ENCODE data around the gene VCX2. TPM values are rescaled to one million over a fixed set of nuclear protein-coding genes. Genes with fewer than 3 reads are reported as not detected.

VCX2 gene
- total and polyA plus RNA-seq, 2 of the 4 experiments (the other 2 are of a cell fraction), result not detected

- Histone ChIP-seq H3K23ac (ENCODE audit: low read depth, low read length) (no peak overlapping the region), H4K91ac (ENCODE audit: insufficient read depth, low read depth, low read length) (no peak overlapping the region), H3K9me3 (ENCODE audit: control insufficient read depth, insufficient read depth, low read length) (peaks cover 8% of the 10 kb centered on the region), H3K4me1 (ENCODE audit: control insufficient read depth, insufficient read depth, low read length) (no peaks in the 10 kb centered on the region), H3K36me3 (ENCODE audit: control insufficient read depth, insufficient read depth, low read length) (no peaks in the 10 kb centered on the region), H3K4ac (ENCODE audit: low read depth, low read length) (no peak overlapping the region), H4K8ac (ENCODE audit: low read depth in 2 of 2, low read length in 2 of 2) (no peak overlapping the region), H3K9me1 (ENCODE audit: insufficient read depth, low read length) (no peaks in the 10 kb centered on the region), H3K4me2 (ENCODE audit: low read depth, low read length) (no peak overlapping the region), H3K9ac (ENCODE audit: low read depth, low read length) (no peak overlapping the region), H3K4me3 (ENCODE audit: insufficient read depth, low read depth, low read length) (no peak overlapping the region), H4K5ac (ENCODE audit: low read depth, low read length) (no peak overlapping the region), H4K20me1 (ENCODE audit: insufficient read depth, low read length) (no peaks in the 10 kb centered on the region), H2AFZ (replicated peaks; ENCODE audit: low read length, poor library complexity) (no peak overlapping the region), H3K79me1 (ENCODE audit: low read depth in 1 of 2, low read length in 2 of 2) (no peaks in the 10 kb centered on the region), H3K14ac (replicated peaks; ENCODE audit: low read depth, low read length) (no peak overlapping the region), H3K27me3 (ENCODE audit: control insufficient read depth, insufficient read depth, low read length) (no peaks in the 10 kb centered on the region), H2BK20ac (ENCODE audit: low read depth, low read length) (no peak overlapping the region), H2BK5ac (ENCODE audit: low read depth, low read length, poor library complexity, severe bottlenecking) (no peak overlapping the region), H3K56ac (ENCODE audit: extremely low read depth, insufficient read depth, low read length) (no peak overlapping the region), H2BK15ac (ENCODE audit: low read depth, low read length) (no peak overlapping the region), H3K18ac (ENCODE audit: low read depth, low read length) (no peak overlapping the region), H3K27ac (ENCODE audit: insufficient read depth, low read length) (no peak overlapping the region), H2AK9ac (replicated peaks; ENCODE audit: low read depth, low read length, poor library complexity) (no peak overlapping the region), H2BK120ac (ENCODE audit: low read depth, low read length) (no peak overlapping the region), H2AK5ac (ENCODE audit: low read depth, low read length) (no peak overlapping the region)
- dilution Hi-C loops (cut with HindIII; ENCODE audit: low sequenced_read_pairs, unreplicated experiment) (no loop called here), intact Hi-C loops (cut with micrococcal nuclease) (no loop called here), in situ Hi-C loops (cut with MboI; ENCODE audit: low sequenced_read_pairs) (no loop called here)
- DNase-seq (no peak), ATAC-seq (ENCODE audit: low read depth) (no peak)
- BruUV-seq (replicated peaks), result no TSS peak
- ChIA-PET CTCF (no interaction called here), POLR2A (ENCODE audit: unreplicated experiment) (no interaction called here)
- no CpG with 5 or more reads among the region's 7 CpGs for WGBS, 2 experiments (ENCODE audit: extremely low coverage in 2 of 2, insufficient read length in 1 of 2)
- TF ChIP-seq MAFK (IDR thresholded peaks at IDR 0.05; ENCODE audit: low read depth, low read length), result no peak
- no peak for TF ChIP-seq RCOR1 (IDR thresholded peaks at IDR 0.05; ENCODE audit: insufficient replicate concordance, low read length)
- no peak for TF ChIP-seq SMC3 (IDR thresholded peaks at IDR 0.05; ENCODE audit: low read depth, low read length)
- TF ChIP-seq, protein P1, sequence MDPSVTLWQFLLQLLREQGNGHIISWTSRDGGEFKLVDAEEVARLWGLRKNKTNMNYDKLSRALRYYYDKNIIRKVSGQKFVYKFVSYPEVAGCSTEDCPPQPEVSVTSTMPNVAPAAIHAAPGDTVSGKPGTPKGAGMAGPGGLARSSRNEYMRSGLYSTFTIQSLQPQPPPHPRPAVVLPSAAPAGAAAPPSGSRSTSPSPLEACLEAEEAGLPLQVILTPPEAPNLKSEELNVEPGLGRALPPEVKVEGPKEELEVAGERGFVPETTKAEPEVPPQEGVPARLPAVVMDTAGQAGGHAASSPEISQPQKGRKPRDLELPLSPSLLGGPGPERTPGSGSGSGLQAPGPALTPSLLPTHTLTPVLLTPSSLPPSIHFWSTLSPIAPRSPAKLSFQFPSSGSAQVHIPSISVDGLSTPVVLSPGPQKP (IDR thresholded peaks at IDR 0.05; ENCODE audit: borderline replicate concordance, low read depth, low read length), result no peak
- no peak for TF ChIP-seq NFE2L2 (IDR thresholded peaks at IDR 0.05; ENCODE audit: low read depth, low read length)
These were observed 25.7 kb upstream of the VCX2 start for GRCh38 chrX:8196776-8197175.

All from IMR-90 (cell line).